ENCODE results near the gene TCF12. TPM values are rescaled to one million over a fixed set of nuclear protein-coding genes. Genes with fewer than 3 reads are reported as not detected.

Gene TCF12
- total RNA-seq, 1 donor from 2014 or later = 207 TPM

DNA sequence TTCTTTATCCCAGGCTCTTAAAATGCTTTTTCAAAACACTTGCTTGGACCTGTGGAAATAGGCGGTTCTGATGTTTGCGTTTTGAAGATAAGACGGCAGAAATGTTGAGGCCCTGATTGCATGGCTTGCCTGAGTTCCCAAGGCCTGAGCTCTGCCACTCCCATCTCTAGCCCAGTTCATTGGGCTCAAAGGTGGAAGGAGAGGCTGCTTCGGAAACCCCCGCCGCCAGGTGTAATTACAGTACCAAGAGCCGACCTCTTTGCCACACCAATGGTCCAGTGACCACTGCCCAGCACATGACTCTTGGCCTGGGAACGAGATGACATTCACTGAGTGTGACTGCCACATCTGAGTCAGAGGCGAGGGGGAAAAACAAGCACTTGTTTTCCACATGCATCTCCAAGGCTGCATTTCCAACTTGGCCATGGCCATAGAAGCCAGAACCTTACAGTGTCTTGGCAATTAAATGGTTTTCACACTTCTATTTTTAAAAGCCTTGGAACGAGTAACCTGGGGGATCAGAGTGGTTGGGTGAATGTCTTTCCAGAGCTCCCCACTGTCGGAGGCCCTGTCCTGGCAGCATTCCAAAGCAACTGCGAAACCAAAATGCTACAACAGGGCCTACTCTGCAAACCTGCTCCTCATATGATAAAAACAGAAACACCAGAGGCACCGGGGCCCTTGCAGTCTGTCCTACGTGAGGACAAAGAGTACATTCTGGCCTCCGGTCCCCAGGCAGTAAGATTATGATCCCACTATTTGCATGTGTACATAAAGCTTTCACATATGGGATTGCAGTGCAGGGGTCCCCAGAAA is 394.1 kb downstream of the TCF12 start:
- TF ChIP-seq, protein P1, sequence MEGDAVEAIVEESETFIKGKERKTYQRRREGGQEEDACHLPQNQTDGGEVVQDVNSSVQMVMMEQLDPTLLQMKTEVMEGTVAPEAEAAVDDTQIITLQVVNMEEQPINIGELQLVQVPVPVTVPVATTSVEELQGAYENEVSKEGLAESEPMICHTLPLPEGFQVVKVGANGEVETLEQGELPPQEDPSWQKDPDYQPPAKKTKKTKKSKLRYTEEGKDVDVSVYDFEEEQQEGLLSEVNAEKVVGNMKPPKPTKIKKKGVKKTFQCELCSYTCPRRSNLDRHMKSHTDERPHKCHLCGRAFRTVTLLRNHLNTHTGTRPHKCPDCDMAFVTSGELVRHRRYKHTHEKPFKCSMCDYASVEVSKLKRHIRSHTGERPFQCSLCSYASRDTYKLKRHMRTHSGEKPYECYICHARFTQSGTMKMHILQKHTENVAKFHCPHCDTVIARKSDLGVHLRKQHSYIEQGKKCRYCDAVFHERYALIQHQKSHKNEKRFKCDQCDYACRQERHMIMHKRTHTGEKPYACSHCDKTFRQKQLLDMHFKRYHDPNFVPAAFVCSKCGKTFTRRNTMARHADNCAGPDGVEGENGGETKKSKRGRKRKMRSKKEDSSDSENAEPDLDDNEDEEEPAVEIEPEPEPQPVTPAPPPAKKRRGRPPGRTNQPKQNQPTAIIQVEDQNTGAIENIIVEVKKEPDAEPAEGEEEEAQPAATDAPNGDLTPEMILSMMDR (conservative IDR thresholded peaks at IDR 0.05) = no peak
- no peaks in the 10 kb centered on the region for H3K4me1 Mint-ChIP-seq
- H3K27ac Mint-ChIP-seq (ENCODE audit: unreplicated experiment) = no peak overlapping the region
- no peaks in the 10 kb centered on the region for H3K27me3 Mint-ChIP-seq (ENCODE audit: low read depth)
- no peaks in the 10 kb centered on the region for H3K36me3 Mint-ChIP-seq (ENCODE audit: low read depth)
- no peaks in the 10 kb centered on the region for H3K9me3 Mint-ChIP-seq
- DNase-seq (ENCODE audit: low read depth, low spot score) = no peak
- H3K4me3 Mint-ChIP-seq = no peak overlapping the region

DNA sequence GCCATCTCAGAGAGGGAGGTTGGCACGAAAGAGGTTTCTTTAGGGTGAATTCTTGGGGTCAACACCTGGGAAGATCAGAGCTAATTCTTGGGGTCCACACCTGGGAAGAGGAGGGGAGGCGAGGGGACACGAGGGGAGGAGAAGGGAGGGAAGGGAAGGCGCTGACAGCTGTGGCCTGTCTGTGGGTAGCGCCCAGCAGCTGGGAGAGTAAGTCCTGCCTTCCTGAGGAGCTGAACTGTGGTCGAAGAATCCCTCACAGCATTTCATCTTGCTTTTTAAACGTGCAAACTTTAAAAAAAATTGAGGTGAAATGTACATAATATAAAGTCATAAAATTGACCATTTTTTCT is 394.7 kb downstream of the TCF12 start:
- H3K27me3 Mint-ChIP-seq (ENCODE audit: low read depth) = no peaks in the 10 kb centered on the region
- DNase-seq (ENCODE audit: low read depth, low spot score) = no peak
- no peaks in the 10 kb centered on the region for H3K4me1 Mint-ChIP-seq
- TF ChIP-seq, protein P1 (conservative IDR thresholded peaks at IDR 0.05) = no peak
- H3K27ac Mint-ChIP-seq (ENCODE audit: unreplicated experiment) = no peak overlapping the region
- no peak overlapping the region for H3K4me3 Mint-ChIP-seq
- H3K36me3 Mint-ChIP-seq (ENCODE audit: low read depth) = no peaks in the 10 kb centered on the region
- H3K9me3 Mint-ChIP-seq = no peaks in the 10 kb centered on the region

DNA sequence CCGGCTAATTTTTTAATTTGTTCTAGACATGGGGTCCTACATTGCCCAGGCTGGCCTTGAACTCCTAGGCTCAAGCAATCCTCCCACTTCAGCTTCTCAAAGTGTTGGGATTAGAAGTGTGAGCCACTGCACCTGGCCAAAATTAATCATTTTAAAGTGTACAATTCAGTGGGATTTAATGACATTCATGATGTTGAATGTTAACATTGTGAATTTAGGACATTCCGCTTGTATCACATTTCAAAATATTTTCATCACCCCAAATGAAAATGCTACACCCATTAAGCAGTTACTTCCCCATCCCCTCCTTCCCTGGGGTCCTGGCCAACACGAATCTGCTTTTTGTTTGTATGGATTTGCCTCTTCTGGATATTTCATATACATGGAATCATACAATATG is 395.8 kb downstream of the TCF12 start:
- Mint-ChIP-seq H3K9me3 (no peaks in the 10 kb centered on the region), H3K36me3 (ENCODE audit: low read depth) (no peaks in the 10 kb centered on the region), H3K4me3 (no peak overlapping the region), H3K27ac (ENCODE audit: unreplicated experiment) (no peak overlapping the region), H3K4me1 (no peaks in the 10 kb centered on the region), H3K27me3 (ENCODE audit: low read depth) (no peaks in the 10 kb centered on the region)
- no peak for DNase-seq (ENCODE audit: low read depth, low spot score)
- TF ChIP-seq, protein P1 (conservative IDR thresholded peaks at IDR 0.05) = no peak

DNA sequence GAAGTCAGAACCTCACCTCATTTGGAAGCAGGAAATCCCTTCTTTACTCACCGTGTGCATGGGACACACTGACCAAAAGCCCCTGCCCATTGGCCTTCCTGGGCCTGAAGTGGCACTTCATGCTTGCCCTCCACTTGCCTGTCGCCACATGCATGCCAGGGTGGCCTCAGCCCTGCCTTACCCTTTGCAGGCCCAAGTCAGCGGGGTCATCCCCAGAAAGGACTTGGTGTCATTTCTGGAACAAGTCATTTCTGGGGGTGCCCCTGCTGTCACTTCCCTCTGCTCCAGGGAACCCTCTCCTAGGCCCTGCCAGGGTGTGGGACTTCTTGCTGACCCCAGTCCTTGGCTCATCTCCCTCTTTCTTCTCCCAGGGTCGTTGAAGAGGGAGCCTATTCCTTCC is 398.0 kb downstream of the TCF12 start:
- Mint-ChIP-seq H3K36me3 (ENCODE audit: low read depth) (no peaks in the 10 kb centered on the region), H3K9me3 (no peaks in the 10 kb centered on the region), H3K4me3 (no peak overlapping the region), H3K4me1 (no peaks in the 10 kb centered on the region), H3K27me3 (ENCODE audit: low read depth) (no peaks in the 10 kb centered on the region), H3K27ac (ENCODE audit: unreplicated experiment) (no peak overlapping the region)
- DNase-seq (ENCODE audit: low read depth, low spot score) = no peak
- TF ChIP-seq, protein P1 (conservative IDR thresholded peaks at IDR 0.05) = no peak

DNA sequence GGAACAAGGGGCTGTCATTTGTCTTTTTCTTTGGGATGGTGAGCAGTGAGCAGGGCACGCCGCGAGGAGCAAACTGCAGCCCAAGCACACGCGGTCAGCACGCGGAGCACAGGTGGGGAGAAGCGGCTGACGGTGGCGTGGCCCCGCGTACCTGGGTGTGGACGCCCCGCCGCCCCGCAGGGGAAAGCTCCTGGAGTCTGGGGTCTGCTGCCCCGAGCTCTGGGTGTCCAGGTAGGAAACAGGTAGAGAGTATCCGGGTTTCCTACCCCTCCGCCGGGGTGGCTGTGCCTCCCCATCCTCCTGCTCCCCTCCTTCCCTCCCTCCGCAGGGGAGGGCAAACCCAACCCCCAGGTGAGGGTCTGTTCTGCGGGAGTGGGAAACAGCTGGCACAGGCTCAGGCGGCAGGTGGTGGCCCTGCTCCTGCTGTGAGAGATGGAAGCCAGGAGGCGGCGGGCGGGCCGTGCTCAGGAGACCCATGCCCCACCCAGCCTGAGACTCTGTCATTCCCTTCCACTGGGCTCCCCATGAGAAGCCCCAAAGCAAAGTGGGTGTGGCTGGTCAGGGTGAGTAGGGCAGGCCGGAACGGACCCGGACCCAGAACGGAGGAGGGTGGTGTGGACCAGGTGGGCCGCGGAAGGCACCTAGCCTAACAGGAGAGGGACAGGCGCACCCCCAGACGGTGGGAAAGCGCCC is 400.9 kb downstream of the TCF12 start:
- Mint-ChIP-seq H3K27ac (ENCODE audit: unreplicated experiment) (no peak overlapping the region), H3K27me3 (ENCODE audit: low read depth) (no peaks in the 10 kb centered on the region), H3K4me3 (no peak overlapping the region), H3K4me1 (peaks cover 12% of the 10 kb centered on the region), H3K9me3 (no peaks in the 10 kb centered on the region), H3K36me3 (ENCODE audit: low read depth) (no peaks in the 10 kb centered on the region)
- DNase-seq (ENCODE audit: low read depth, low spot score) = no peak
- TF ChIP-seq, protein P1 (conservative IDR thresholded peaks at IDR 0.05) = no peak
